Cardiac muscle cell (in vitro differentiated cells and primary cell): ENCODE results near the gene CD63. TPM values are rescaled to one million over a fixed set of nuclear protein-coding genes. Genes with fewer than 3 reads are reported as not detected.
A peak's percentile ranks its signal among the peaks of the same experiment; 100 is the strongest.
"Not testable (repeated sequence)": the region's sequence is repeated elsewhere in the genome, so short reads cannot be mapped to it uniquely, and the experiment has no call there.

Experiments used
- DNase-seq, 2 donors: peaks; one replicate each; pipeline versions ENCODE4 v3.0.0 to v3.0.0-alpha.2; 2010 to 2017; ENCODE audit warnings: low read depth in 1 of 2, low spot score in 1 of 2
- H3K27ac ChIP-seq: fragments of 200-600 bp; sonication (generic); 2 replicates; pipeline ENCODE4 v1.5.1; 2016
- H3K27me3 ChIP-seq: fragments of 200-600 bp; sonication (generic); 2 replicates; pipeline ENCODE4 v1.6.0; 2016; ENCODE audit warnings: control low read depth
- H3K36me3 ChIP-seq: fragments of 200-600 bp; sonication (generic); 2 replicates; pipeline ENCODE4 v1.5.1; 2016; ENCODE audit warnings: control low read depth
- H3K4me1 ChIP-seq: fragments of 200-600 bp; sonication (generic); 2 replicates; pipeline ENCODE4 v1.8.1; 2017; ENCODE audit warnings: low read depth, mild to moderate bottlenecking, mixed run types
- H3K4me3 ChIP-seq: fragments of 200-600 bp; sonication (generic); 2 replicates; pipeline ENCODE4 v1.5.1; 2016; ENCODE audit warnings: mild to moderate bottlenecking
- H3K9me3 ChIP-seq: fragments of 200-600 bp; sonication (generic); 2 replicates; pipeline ENCODE4 v1.5.1; 2017; ENCODE audit warnings: low read depth, mild to moderate bottlenecking, control low read depth
- CTCF ChIP-seq: IDR thresholded peaks from 2 replicates; pipeline ENCODE4 v1.5.1; 2012; ENCODE audit warnings: low read depth, mild to moderate bottlenecking, low read length
- polyA plus RNA-seq: library from polyadenylated mRNA; unstranded; fragments of >200 nt; fragmentation: Nextera tagmentation; extraction: Ambion mirVana; gene quantifications from 2 replicates; pipeline ENCODE4 v1.2.1, GENCODE V29; 2016
- total RNA-seq: library from RNA; depleted of rRNA; stranded (reverse); fragments of >200 nt; gene quantifications from 2 replicates; pipeline ENCODE4 v1.2.3, GENCODE V29; 2016

The CD63 gene
- total and polyA plus RNA-seq, 2 experiments from 2014 or later = 268 to 1,103 TPM

GRCh38 chr12:55762646-55763045 lies 33.8 kb upstream of the CD63 start:
- Histone ChIP-seq H3K4me3 (no peak overlapping the region), H3K36me3 (peaks cover 26% of the 10 kb centered on the region), H3K27ac (peak overlapping the region; percentile 21), H3K27me3 (no peaks in the 10 kb centered on the region), H3K4me1 (peaks cover 8% of the 10 kb centered on the region), H3K9me3 (no peaks in the 10 kb centered on the region)
- no peak for TF ChIP-seq CTCF
- DNase-seq = no peak

- no peak for DNase-seq
- Histone ChIP-seq H3K36me3 (peaks cover 42% of the 10 kb centered on the region), H3K9me3 (no peaks in the 10 kb centered on the region), H3K4me3 (no peak overlapping the region), H3K27me3 (no peaks in the 10 kb centered on the region), H3K27ac (no peak overlapping the region), H3K4me1 (peaks cover 12% of the 10 kb centered on the region)
- no peak for TF ChIP-seq CTCF
Measured at GRCh38 chr12:55760663-55761062, 31.9 kb upstream of the CD63 start.

GRCh38 chr12:55758575-55758974 lies 29.8 kb upstream of the CD63 start:
- Histone ChIP-seq H3K36me3 (peaks cover 42% of the 10 kb centered on the region), H3K27ac (peak overlapping the region; percentile 67), H3K4me1 (peaks cover 14% of the 10 kb centered on the region)
- DNase-seq, H3K27me3 ChIP-seq, H3K4me3 ChIP-seq, H3K9me3 ChIP-seq: not testable (repeated sequence)

GRCh38 chr12:55757701-55758100 lies 28.9 kb upstream of the CD63 start:
- Histone ChIP-seq H3K36me3 (peaks cover 42% of the 10 kb centered on the region), H3K27ac (peak overlapping the region; percentile 67), H3K27me3 (no peaks in the 10 kb centered on the region), H3K9me3 (no peaks in the 10 kb centered on the region), H3K4me3 (no peak overlapping the region), H3K4me1 (peaks cover 14% of the 10 kb centered on the region)
- DNase-seq = no peak
- no peak for TF ChIP-seq CTCF

GRCh38 chr12:55755246-55755645 lies 26.4 kb upstream of the CD63 start:
- no peak overlapping the region for H3K4me3 ChIP-seq
- TF ChIP-seq CTCF = no peak
- H3K27ac ChIP-seq = peak overlapping the region; percentile 67
- peaks cover 40% of the 10 kb centered on the region for H3K36me3 ChIP-seq
- no peaks in the 10 kb centered on the region for H3K9me3 ChIP-seq
- DNase-seq = no peak
- H3K4me1 ChIP-seq = peaks cover 14% of the 10 kb centered on the region
- no peaks in the 10 kb centered on the region for H3K27me3 ChIP-seq

GRCh38 chr12:55748230-55748993 lies 19.6 kb upstream of the CD63 start:
- no peaks in the 10 kb centered on the region for H3K9me3 ChIP-seq
- H3K27me3 ChIP-seq = no peaks in the 10 kb centered on the region
- H3K4me1 ChIP-seq = peaks cover 22% of the 10 kb centered on the region
- peak overlapping the region; percentile 92 for H3K27ac ChIP-seq
- TF ChIP-seq CTCF = no peak
- H3K36me3 ChIP-seq = peaks cover 20% of the 10 kb centered on the region
- no peak overlapping the region for H3K4me3 ChIP-seq
- DNase-seq = no peak
